ENCODE measurements around the gene ZNF330.

GRCh38 chr4:141246243-141246642, 25.5 kb downstream of the ZNF330 start:
- TF ChIP-seq, protein P1, sequence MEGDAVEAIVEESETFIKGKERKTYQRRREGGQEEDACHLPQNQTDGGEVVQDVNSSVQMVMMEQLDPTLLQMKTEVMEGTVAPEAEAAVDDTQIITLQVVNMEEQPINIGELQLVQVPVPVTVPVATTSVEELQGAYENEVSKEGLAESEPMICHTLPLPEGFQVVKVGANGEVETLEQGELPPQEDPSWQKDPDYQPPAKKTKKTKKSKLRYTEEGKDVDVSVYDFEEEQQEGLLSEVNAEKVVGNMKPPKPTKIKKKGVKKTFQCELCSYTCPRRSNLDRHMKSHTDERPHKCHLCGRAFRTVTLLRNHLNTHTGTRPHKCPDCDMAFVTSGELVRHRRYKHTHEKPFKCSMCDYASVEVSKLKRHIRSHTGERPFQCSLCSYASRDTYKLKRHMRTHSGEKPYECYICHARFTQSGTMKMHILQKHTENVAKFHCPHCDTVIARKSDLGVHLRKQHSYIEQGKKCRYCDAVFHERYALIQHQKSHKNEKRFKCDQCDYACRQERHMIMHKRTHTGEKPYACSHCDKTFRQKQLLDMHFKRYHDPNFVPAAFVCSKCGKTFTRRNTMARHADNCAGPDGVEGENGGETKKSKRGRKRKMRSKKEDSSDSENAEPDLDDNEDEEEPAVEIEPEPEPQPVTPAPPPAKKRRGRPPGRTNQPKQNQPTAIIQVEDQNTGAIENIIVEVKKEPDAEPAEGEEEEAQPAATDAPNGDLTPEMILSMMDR (conservative IDR thresholded peaks at IDR 0.05; ENCODE audit: low read depth in 2 of 2), result no peak
- TF ChIP-seq, protein P2, sequence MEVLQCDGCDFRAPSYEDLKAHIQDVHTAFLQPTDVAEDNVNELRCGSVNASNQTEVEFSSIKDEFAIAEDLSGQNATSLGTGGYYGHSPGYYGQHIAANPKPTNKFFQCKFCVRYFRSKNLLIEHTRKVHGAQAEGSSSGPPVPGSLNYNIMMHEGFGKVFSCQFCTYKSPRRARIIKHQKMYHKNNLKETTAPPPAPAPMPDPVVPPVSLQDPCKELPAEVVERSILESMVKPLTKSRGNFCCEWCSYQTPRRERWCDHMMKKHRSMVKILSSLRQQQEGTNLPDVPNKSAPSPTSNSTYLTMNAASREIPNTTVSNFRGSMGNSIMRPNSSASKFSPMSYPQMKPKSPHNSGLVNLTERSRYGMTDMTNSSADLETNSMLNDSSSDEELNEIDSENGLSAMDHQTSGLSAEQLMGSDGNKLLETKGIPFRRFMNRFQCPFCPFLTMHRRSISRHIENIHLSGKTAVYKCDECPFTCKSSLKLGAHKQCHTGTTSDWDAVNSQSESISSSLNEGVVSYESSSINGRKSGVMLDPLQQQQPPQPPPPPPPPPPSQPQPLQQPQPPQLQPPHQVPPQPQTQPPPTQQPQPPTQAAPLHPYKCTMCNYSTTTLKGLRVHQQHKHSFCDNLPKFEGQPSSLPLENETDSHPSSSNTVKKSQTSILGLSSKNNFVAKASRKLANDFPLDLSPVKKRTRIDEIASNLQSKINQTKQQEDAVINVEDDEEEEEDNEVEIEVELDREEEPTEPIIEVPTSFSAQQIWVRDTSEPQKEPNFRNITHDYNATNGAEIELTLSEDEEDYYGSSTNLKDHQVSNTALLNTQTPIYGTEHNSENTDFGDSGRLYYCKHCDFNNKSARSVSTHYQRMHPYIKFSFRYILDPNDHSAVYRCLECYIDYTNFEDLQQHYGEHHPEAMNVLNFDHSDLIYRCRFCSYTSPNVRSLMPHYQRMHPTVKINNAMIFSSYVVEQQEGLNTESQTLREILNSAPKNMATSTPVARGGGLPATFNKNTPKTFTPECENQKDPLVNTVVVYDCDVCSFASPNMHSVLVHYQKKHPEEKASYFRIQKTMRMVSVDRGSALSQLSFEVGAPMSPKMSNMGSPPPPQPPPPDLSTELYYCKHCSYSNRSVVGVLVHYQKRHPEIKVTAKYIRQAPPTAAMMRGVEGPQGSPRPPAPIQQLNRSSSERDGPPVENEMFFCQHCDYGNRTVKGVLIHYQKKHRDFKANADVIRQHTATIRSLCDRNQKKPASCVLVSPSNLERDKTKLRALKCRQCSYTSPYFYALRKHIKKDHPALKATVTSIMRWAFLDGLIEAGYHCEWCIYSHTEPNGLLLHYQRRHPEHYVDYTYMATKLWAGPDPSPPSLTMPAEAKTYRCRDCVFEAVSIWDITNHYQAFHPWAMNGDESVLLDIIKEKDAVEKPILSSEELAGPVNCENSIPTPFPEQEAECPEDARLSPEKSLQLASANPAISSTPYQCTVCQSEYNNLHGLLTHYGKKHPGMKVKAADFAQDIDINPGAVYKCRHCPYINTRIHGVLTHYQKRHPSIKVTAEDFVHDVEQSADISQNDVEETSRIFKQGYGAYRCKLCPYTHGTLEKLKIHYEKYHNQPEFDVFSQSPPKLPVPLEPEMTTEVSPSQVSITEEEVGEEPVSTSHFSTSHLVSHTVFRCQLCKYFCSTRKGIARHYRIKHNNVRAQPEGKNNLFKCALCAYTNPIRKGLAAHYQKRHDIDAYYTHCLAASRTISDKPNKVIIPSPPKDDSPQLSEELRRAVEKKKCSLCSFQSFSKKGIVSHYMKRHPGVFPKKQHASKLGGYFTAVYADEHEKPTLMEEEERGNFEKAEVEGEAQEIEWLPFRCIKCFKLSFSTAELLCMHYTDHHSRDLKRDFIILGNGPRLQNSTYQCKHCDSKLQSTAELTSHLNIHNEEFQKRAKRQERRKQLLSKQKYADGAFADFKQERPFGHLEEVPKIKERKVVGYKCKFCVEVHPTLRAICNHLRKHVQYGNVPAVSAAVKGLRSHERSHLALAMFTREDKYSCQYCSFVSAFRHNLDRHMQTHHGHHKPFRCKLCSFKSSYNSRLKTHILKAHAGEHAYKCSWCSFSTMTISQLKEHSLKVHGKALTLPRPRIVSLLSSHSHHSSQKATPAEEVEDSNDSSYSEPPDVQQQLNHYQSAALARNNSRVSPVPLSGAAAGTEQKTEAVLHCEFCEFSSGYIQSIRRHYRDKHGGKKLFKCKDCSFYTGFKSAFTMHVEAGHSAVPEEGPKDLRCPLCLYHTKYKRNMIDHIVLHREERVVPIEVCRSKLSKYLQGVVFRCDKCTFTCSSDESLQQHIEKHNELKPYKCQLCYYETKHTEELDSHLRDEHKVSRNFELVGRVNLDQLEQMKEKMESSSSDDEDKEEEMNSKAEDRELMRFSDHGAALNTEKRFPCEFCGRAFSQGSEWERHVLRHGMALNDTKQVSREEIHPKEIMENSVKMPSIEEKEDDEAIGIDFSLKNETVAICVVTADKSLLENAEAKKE (CRISPR knock-in tag; IDR thresholded peaks at IDR 0.05), result no peak
- TF ChIP-seq POLR2AphosphoS5 (IDR thresholded peaks at IDR 0.05; ENCODE audit: low read depth), result no peak
- no peak for TF ChIP-seq REST (IDR thresholded peaks at IDR 0.05; ENCODE audit: unreplicated experiment)
- no peak for TF ChIP-seq EZH2phosphoT487 (IDR thresholded peaks at IDR 0.05; ENCODE audit: unreplicated experiment)
- TF ChIP-seq EZH2 (IDR thresholded peaks at IDR 0.05; ENCODE audit: low read depth, unreplicated experiment), result no peak
- no peak for TF ChIP-seq ZNF114 (CRISPR knock-in tag; IDR thresholded peaks at IDR 0.05)
- TF ChIP-seq, protein P3, sequence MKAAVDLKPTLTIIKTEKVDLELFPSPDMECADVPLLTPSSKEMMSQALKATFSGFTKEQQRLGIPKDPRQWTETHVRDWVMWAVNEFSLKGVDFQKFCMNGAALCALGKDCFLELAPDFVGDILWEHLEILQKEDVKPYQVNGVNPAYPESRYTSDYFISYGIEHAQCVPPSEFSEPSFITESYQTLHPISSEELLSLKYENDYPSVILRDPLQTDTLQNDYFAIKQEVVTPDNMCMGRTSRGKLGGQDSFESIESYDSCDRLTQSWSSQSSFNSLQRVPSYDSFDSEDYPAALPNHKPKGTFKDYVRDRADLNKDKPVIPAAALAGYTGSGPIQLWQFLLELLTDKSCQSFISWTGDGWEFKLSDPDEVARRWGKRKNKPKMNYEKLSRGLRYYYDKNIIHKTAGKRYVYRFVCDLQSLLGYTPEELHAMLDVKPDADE (IDR thresholded peaks at IDR 0.05), result no peak
- no peak for TF ChIP-seq STAT1 (IDR thresholded peaks at IDR 0.05; ENCODE audit: unreplicated experiment)
- no peak for TF ChIP-seq CREB1 (CRISPR knock-in tag; IDR thresholded peaks at IDR 0.05; ENCODE audit: low read depth)
- no peak for TF ChIP-seq JUNB (IDR thresholded peaks at IDR 0.05; ENCODE audit: unreplicated experiment)
- no peak for TF ChIP-seq NANOG (IDR thresholded peaks at IDR 0.05; ENCODE audit: borderline replicate concordance)
- TF ChIP-seq ZNF331 (CRISPR knock-in tag; IDR thresholded peaks at IDR 0.05; ENCODE audit: low read depth), result no peak
